IPS-20b (cell line): ENCODE measurements around the gene NR2F1-AS1.

Experiments used
- H3K27ac ChIP-seq: one replicate; pipeline ENCODE4 v1.5.1; 2013; ENCODE audit warnings: low read length
- H3K27me3 ChIP-seq: 2 replicates; pipeline ENCODE4 v1.6.1; 2013; ENCODE audit warnings: mild to moderate bottlenecking, low read length, inconsistent platforms; ENCODE audit not compliant: insufficient read depth
- H3K36me3 ChIP-seq: 2 replicates; pipeline ENCODE4 v1.6.1; 2013; ENCODE audit warnings: low read depth, mild to moderate bottlenecking, inconsistent platforms, low read length, moderate library complexity; ENCODE audit not compliant: insufficient read depth
- H3K4me1 ChIP-seq: 2 replicates; pipeline ENCODE4 v1.6.1; 2013; ENCODE audit warnings: mild to moderate bottlenecking, control low read depth, inconsistent platforms, low read length, moderate library complexity; ENCODE audit not compliant: insufficient read depth
- H3K4me3 ChIP-seq: 2 replicates; pipeline ENCODE4 v1.5.1; 2013; ENCODE audit warnings: mild to moderate bottlenecking, low read length, inconsistent platforms
- H3K9ac ChIP-seq: 2 replicates; pipeline ENCODE4 v1.6.1; 2013; ENCODE audit warnings: low read depth, mild to moderate bottlenecking, inconsistent platforms, low read length, moderate library complexity
- H3K9me3 ChIP-seq: 2 replicates; pipeline ENCODE4 v1.6.1; 2013; ENCODE audit warnings: mild to moderate bottlenecking, low read depth, low read length, inconsistent platforms; ENCODE audit not compliant: insufficient read depth

The NR2F1-AS1 gene

GRCh38 chr5:93601071-93601801 lies 20.2 kb upstream of the NR2F1-AS1 start:
- no peak overlapping the region for H3K4me3 ChIP-seq
- H3K9me3 ChIP-seq, result peaks cover 6% of the 10 kb centered on the region; the same call in 1 of the 2 replicates
- peaks cover 100% of the 10 kb centered on the region for H3K27me3 ChIP-seq
- no peak overlapping the region for H3K27ac ChIP-seq
- peaks cover 15% of the 10 kb centered on the region; the same call in 1 of the 2 replicates for H3K4me1 ChIP-seq
- H3K36me3 ChIP-seq, result no peaks in the 10 kb centered on the region
- no peak overlapping the region for H3K9ac ChIP-seq

GRCh38 chr5:93600409-93601070 lies 19.5 kb upstream of the NR2F1-AS1 start:
- H3K4me1 ChIP-seq, result peaks cover 15% of the 10 kb centered on the region; the same call in 1 of the 2 replicates
- H3K27ac ChIP-seq, result no peak overlapping the region
- no peak overlapping the region for H3K4me3 ChIP-seq
- peaks cover 6% of the 10 kb centered on the region; the same call in 1 of the 2 replicates for H3K9me3 ChIP-seq
- no peaks in the 10 kb centered on the region for H3K36me3 ChIP-seq
- H3K9ac ChIP-seq, result no peak overlapping the region
- H3K27me3 ChIP-seq, result peaks cover 100% of the 10 kb centered on the region

DNA sequence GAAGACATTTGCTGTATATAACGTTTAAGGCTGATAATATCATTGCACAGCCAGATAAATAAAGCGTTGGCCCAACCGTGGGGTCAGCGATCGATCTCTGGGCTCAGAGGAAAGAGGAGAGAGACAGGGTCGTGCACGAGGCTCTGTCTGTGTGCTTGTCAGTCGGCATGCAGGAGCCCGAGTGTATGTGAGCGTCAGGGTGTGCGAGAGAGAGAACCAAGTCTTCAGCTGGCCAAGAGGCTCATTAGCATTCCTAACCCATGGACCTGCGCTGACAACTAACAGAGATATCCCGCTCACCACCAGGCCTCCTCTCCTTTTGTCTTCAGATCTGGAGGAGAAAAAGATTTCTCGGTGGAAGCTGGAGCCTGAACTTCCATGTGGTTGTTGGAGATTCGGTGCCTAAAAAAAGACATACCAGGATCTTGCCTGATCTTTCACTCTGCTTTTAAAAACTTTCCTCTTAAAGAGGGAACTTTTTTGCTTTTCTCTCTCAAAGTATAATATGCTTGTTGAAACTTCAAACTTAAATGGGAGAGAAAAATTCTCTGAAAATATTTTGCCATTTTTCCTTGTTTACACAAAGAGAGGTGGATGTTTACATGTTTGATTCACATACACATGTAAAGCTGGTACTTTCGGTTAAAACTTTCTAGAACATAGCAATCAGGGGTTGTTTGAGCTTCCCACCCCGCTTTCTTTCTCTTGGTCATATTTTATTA lies 18.5 kb upstream of the NR2F1-AS1 start:
- Histone ChIP-seq H3K27ac (no peak overlapping the region), H3K9me3 (peaks cover 6% of the 10 kb centered on the region; the same call in 1 of the 2 replicates), H3K9ac (no peak overlapping the region), H3K36me3 (no peaks in the 10 kb centered on the region), H3K4me1 (peaks cover 15% of the 10 kb centered on the region; the same call in 1 of the 2 replicates), H3K4me3 (no peak overlapping the region), H3K27me3 (peaks cover 100% of the 10 kb centered on the region)

- Histone ChIP-seq H3K36me3 (no peaks in the 10 kb centered on the region), H3K9me3 (peaks cover 6% of the 10 kb centered on the region; the same call in 1 of the 2 replicates), H3K9ac (no peak overlapping the region), H3K27me3 (peaks cover 100% of the 10 kb centered on the region), H3K27ac (no peak overlapping the region), H3K4me3 (no peak overlapping the region), H3K4me1 (peaks cover 15% of the 10 kb centered on the region; the same call in 1 of the 2 replicates)
These were observed 18.0 kb upstream of the NR2F1-AS1 start for GRCh38 chr5:93599001-93599379.

DNA sequence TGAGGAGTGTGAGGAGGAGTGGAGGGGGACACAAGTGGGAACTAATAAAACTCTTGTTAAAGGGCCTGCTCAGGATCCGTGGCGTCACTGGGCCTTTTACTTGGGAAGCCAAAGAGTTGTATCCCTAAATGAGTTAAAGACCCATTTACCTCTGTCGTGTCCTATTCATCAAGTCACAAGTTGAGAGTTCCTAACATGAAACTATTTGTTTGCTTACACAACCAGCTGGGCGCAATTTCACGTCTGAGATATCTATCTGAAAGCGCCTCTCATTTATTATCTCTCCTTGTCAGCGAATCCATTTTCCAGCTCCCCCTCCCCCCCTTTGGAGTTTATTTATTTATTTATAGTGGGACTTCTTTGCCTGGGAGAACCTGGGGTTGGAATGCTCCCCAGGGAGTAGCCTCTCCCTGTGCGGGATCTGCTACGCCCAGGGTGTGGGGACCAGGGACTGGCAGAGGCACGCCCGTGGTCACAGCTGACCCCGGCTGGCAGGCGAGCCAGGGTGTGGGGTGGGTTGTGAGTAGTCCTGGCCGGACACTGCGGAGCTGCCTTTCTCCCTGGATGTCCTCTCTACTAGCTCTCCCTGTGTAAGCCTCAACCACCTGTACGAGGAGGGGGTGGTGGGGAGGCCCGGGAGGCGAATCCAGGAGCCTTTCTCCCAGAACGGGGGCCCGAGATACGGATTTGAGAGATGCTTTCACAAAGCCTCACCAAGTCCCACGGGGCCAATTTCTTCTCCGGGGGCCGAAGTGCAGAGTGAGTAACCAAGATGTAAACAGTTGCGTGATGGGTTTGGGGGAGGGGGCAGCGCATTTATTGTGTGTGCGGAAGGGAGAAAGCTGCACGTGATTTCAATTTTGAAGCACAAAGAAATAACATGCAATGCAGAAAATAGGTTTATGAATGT lies 17.3 kb upstream of the NR2F1-AS1 start:
- H3K36me3 ChIP-seq, result no peaks in the 10 kb centered on the region
- no peak overlapping the region for H3K27ac ChIP-seq
- H3K4me1 ChIP-seq, result peaks cover 15% of the 10 kb centered on the region; the same call in 1 of the 2 replicates
- peaks cover 100% of the 10 kb centered on the region for H3K27me3 ChIP-seq
- H3K9me3 ChIP-seq, result peaks cover 6% of the 10 kb centered on the region; the same call in 1 of the 2 replicates
- H3K4me3 ChIP-seq, result no peak overlapping the region
- no peak overlapping the region for H3K9ac ChIP-seq

GRCh38 chr5:93596676-93597490 lies 15.9 kb upstream of the NR2F1-AS1 start:
- Histone ChIP-seq H3K9ac (no peak overlapping the region), H3K4me1 (peaks cover 9% of the 10 kb centered on the region; the same call in 1 of the 2 replicates), H3K4me3 (no peak overlapping the region; the same call in 1 of the 2 replicates), H3K36me3 (no peaks in the 10 kb centered on the region), H3K27me3 (peaks cover 100% of the 10 kb centered on the region), H3K27ac (no peak overlapping the region), H3K9me3 (peaks cover 6% of the 10 kb centered on the region; the same call in 1 of the 2 replicates)

GRCh38 chr5:93596310-93596675 lies 15.3 kb upstream of the NR2F1-AS1 start:
- peaks cover 100% of the 10 kb centered on the region for H3K27me3 ChIP-seq
- no peak overlapping the region for H3K9ac ChIP-seq
- no peaks in the 10 kb centered on the region for H3K36me3 ChIP-seq
- peak overlapping the region; percentile 15; the same call in 1 of the 2 replicates for H3K4me3 ChIP-seq
- peaks cover 6% of the 10 kb centered on the region; the same call in 1 of the 2 replicates for H3K9me3 ChIP-seq
- peaks cover 9% of the 10 kb centered on the region; the same call in 1 of the 2 replicates for H3K4me1 ChIP-seq
- no peak overlapping the region for H3K27ac ChIP-seq

DNA sequence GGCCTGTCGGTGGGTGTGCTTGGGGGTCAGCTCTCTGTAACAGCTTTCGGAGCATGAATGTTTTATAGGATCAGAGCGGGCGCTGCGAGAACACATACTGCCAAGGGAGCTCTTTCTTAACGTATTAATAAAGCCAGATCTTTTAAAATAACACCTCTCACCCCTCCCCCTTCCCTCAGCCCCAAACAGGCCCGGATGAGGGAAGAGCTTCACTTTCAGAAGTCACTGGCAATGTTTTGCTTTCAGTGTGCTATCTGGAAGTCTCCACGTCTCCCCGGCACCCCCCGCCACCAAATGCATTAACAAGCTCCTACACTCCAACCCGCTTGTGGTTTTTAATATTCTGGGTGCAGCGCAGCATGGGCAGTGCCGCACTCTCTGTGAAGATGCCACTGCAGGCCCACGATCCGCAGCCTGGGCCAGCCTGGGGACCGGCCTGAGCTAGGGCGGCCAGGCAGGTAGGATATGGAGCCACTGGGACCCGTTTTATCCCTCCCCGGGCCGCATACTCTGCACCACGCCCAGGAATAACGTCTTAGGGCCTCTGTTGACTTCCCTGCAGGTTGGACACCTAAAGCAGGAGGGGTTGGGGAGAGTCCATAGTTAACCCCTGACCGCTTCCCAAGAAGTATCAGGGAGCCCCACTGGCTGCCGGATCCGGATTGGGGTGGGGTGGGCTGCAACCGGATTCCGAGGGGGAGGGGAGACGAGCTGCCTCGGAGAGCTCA lies 14.6 kb upstream of the NR2F1-AS1 start:
- H3K27me3 ChIP-seq, result peaks cover 100% of the 10 kb centered on the region
- peak overlapping the region; percentile 15; the same call in 1 of the 2 replicates for H3K4me3 ChIP-seq
- H3K9me3 ChIP-seq, result peaks cover 6% of the 10 kb centered on the region; the same call in 1 of the 2 replicates
- no peak overlapping the region for H3K27ac ChIP-seq
- H3K36me3 ChIP-seq, result no peaks in the 10 kb centered on the region
- peaks cover 9% of the 10 kb centered on the region; the same call in 1 of the 2 replicates for H3K4me1 ChIP-seq
- H3K9ac ChIP-seq, result no peak overlapping the region

GRCh38 chr5:93594591-93595419 lies 13.8 kb upstream of the NR2F1-AS1 start:
- H3K9ac ChIP-seq, result no peak overlapping the region
- peaks cover 6% of the 10 kb centered on the region; the same call in 1 of the 2 replicates for H3K9me3 ChIP-seq
- peaks cover 9% of the 10 kb centered on the region; the same call in 1 of the 2 replicates for H3K4me1 ChIP-seq
- H3K27me3 ChIP-seq, result peaks cover 100% of the 10 kb centered on the region
- no peaks in the 10 kb centered on the region for H3K36me3 ChIP-seq
- no peak overlapping the region for H3K27ac ChIP-seq
- H3K4me3 ChIP-seq, result no peak overlapping the region
